ENCODE measurements around the gene NFATC1. TPM values are rescaled to one million over a fixed set of nuclear protein-coding genes. Genes with fewer than 3 reads are reported as not detected.

Gene NFATC1
- total and polyA plus RNA-seq, 2 donors (not counting 1 experiment from before 2014, with no cell fraction given) = 0.92 to 4.3 TPM

- Histone ChIP-seq H3K36me3 (ENCODE audit: control insufficient read depth, insufficient read depth, low read length) (peaks cover 6% of the 10 kb centered on the region), H3K4me3 (replicated peaks in 1 of 4; ENCODE audit: control extremely low read depth in 1 of 4, insufficient read depth in 1 of 4, low read depth in 3 of 4, low read length in 4 of 4) (no peak overlapping the region), H3K9me3 (ENCODE audit: control insufficient read depth, insufficient read depth, low read depth, low read length) (no peaks in the 10 kb centered on the region), H3K79me2 (ENCODE audit: control insufficient read depth, insufficient read depth, low read length) (no peaks in the 10 kb centered on the region), H3K4me1 (ENCODE audit: control insufficient read depth, extremely low read depth, insufficient read depth, low read length) (no peaks in the 10 kb centered on the region), H3K27me3 (ENCODE audit: control insufficient read depth, insufficient read depth, low read length) (no peaks in the 10 kb centered on the region), H3K27ac (ENCODE audit: insufficient read depth, low read length) (no peak overlapping the region), H3K4me2 (ENCODE audit: extremely low read depth, insufficient read depth, low read length) (no peak overlapping the region), H2AFZ (ENCODE audit: low read length) (no peak overlapping the region), H3K9ac (ENCODE audit: insufficient read depth, low read length) (no peak overlapping the region), H4K20me1 (ENCODE audit: control insufficient read depth, extremely low read depth, insufficient read depth, low read length) (no peaks in the 10 kb centered on the region)
- TF ChIP-seq EZH2 (IDR thresholded peaks at IDR 0.05; ENCODE audit: low read length, missing control alignments) (no peak), CTCF (conservative IDR thresholded peaks at IDR 0.05 in 1 of 2, IDR thresholded peaks at IDR 0.05 in 1 of 2; ENCODE audit: low read depth in 1 of 2, low read length in 2 of 2) (no peak)
- DNase-seq (ENCODE audit: low read depth in 2 of 2) = no peak
Observed at GRCh38 chr18:79379931-79380815, 15.6 kb upstream of the NFATC1 start.

GRCh38 chr18:79380816-79381806, 14.6 kb upstream of the NFATC1 start:
- no peak overlapping the region for H3K27ac ChIP-seq (ENCODE audit: insufficient read depth, low read length)
- TF ChIP-seq CTCF (conservative IDR thresholded peaks at IDR 0.05 in 1 of 2, IDR thresholded peaks at IDR 0.05 in 1 of 2; ENCODE audit: low read depth in 1 of 2, low read length in 2 of 2) = peak; percentile 86 to 88
- no peak for TF ChIP-seq EZH2 (IDR thresholded peaks at IDR 0.05; ENCODE audit: low read length, missing control alignments)
- no peak overlapping the region for H3K4me2 ChIP-seq (ENCODE audit: extremely low read depth, insufficient read depth, low read length)
- H3K36me3 ChIP-seq (ENCODE audit: control insufficient read depth, insufficient read depth, low read length) = peaks cover 6% of the 10 kb centered on the region
- no peaks in the 10 kb centered on the region for H3K4me1 ChIP-seq (ENCODE audit: control insufficient read depth, extremely low read depth, insufficient read depth, low read length)
- no peaks in the 10 kb centered on the region for H3K27me3 ChIP-seq (ENCODE audit: control insufficient read depth, insufficient read depth, low read length)
- H2AFZ ChIP-seq (ENCODE audit: low read length) = no peak overlapping the region
- peak; percentile 13 to 42 for DNase-seq (ENCODE audit: low read depth in 2 of 2)
- H3K79me2 ChIP-seq (ENCODE audit: control insufficient read depth, insufficient read depth, low read length) = no peaks in the 10 kb centered on the region
- H3K9ac ChIP-seq (ENCODE audit: insufficient read depth, low read length) = no peak overlapping the region
- H3K4me3 ChIP-seq (replicated peaks in 1 of 4; ENCODE audit: control extremely low read depth in 1 of 4, insufficient read depth in 1 of 4, low read depth in 3 of 4, low read length in 4 of 4) = no peak overlapping the region
- no peaks in the 10 kb centered on the region for H4K20me1 ChIP-seq (ENCODE audit: control insufficient read depth, extremely low read depth, insufficient read depth, low read length)
- H3K9me3 ChIP-seq (ENCODE audit: control insufficient read depth, insufficient read depth, low read depth, low read length) = no peaks in the 10 kb centered on the region

- no peak overlapping the region for H3K9ac ChIP-seq (ENCODE audit: insufficient read depth, low read length)
- H3K4me1 ChIP-seq (ENCODE audit: control insufficient read depth, extremely low read depth, insufficient read depth, low read length) = no peaks in the 10 kb centered on the region
- H2AFZ ChIP-seq (ENCODE audit: low read length) = no peak overlapping the region
- H3K9me3 ChIP-seq (ENCODE audit: control insufficient read depth, insufficient read depth, low read depth, low read length) = no peaks in the 10 kb centered on the region
- H3K27me3 ChIP-seq (ENCODE audit: control insufficient read depth, insufficient read depth, low read length) = no peaks in the 10 kb centered on the region
- TF ChIP-seq EZH2 (IDR thresholded peaks at IDR 0.05; ENCODE audit: low read length, missing control alignments) = no peak
- no peak for TF ChIP-seq CTCF (conservative IDR thresholded peaks at IDR 0.05 in 1 of 2, IDR thresholded peaks at IDR 0.05 in 1 of 2; ENCODE audit: low read depth in 1 of 2, low read length in 2 of 2)
- no peak overlapping the region for H3K27ac ChIP-seq (ENCODE audit: insufficient read depth, low read length)
- H4K20me1 ChIP-seq (ENCODE audit: control insufficient read depth, extremely low read depth, insufficient read depth, low read length) = no peaks in the 10 kb centered on the region
- H3K4me2 ChIP-seq (ENCODE audit: extremely low read depth, insufficient read depth, low read length) = no peak overlapping the region
- DNase-seq (ENCODE audit: low read depth in 2 of 2) = no peak
- H3K36me3 ChIP-seq (ENCODE audit: control insufficient read depth, insufficient read depth, low read length) = peaks cover 6% of the 10 kb centered on the region
- H3K79me2 ChIP-seq (ENCODE audit: control insufficient read depth, insufficient read depth, low read length) = no peaks in the 10 kb centered on the region
- H3K4me3 ChIP-seq (replicated peaks in 1 of 4; ENCODE audit: control extremely low read depth in 1 of 4, insufficient read depth in 1 of 4, low read depth in 3 of 4, low read length in 4 of 4) = no peak overlapping the region
Observed at GRCh38 chr18:79381811-79382311, 13.9 kb upstream of the NFATC1 start.
